AG10803 (cell line): ENCODE measurements around the gene PAX5.

Experiments used
- DNase-seq: peaks from one replicate; pipeline ENCODE4 v3.0.0; 2010; ENCODE audit warnings: low read depth
- H3K4me3 ChIP-seq: 2 replicates; pipeline ENCODE4 v1.5.1; 2011; ENCODE audit warnings: mild to moderate bottlenecking, low read length, control low read depth
- CTCF ChIP-seq: conservative IDR thresholded peaks from 2 replicates; pipeline ENCODE4 v1.5.1; 2011; ENCODE audit warnings: mild to moderate bottlenecking, low read length, control low read depth, inconsistent platforms

PAX5 gene

GRCh38 chr9:36855448-36856315, 178.4 kb downstream of the PAX5 start:
- TF ChIP-seq CTCF = 0 out of 2 replicates have a peak, but pooled peaks have one; percentile 4
- no peak for DNase-seq
- no peak overlapping the region for H3K4me3 ChIP-seq

GRCh38 chr9:36854751-36855150, 179.3 kb downstream of the PAX5 start:
- no peak for DNase-seq
- H3K4me3 ChIP-seq = no peak overlapping the region
- no peak for TF ChIP-seq CTCF

- DNase-seq = no peak
- H3K4me3 ChIP-seq = no peak overlapping the region
- no peak for TF ChIP-seq CTCF
Observed at GRCh38 chr9:36854034-36854433, 180.0 kb downstream of the PAX5 start.

GRCh38 chr9:36853233-36853632, 180.8 kb downstream of the PAX5 start:
- H3K4me3 ChIP-seq = no peak overlapping the region
- no peak for TF ChIP-seq CTCF
- no peak for DNase-seq

GRCh38 chr9:36849943-36850342, 184.1 kb downstream of the PAX5 start:
- H3K4me3 ChIP-seq = no peak overlapping the region
- no peak for DNase-seq
- TF ChIP-seq CTCF = no peak

- no peak for DNase-seq
- no peak for TF ChIP-seq CTCF
- no peak overlapping the region for H3K4me3 ChIP-seq
Observed at GRCh38 chr9:36848946-36849345, 185.1 kb downstream of the PAX5 start.
